OCI-LY1 (cell line): ENCODE measurements around the gene PIGZ.

Experiments used
- H2AFZ ChIP-seq: fragments of 200-600 bp; sonication (generic), shearing (Covaris generic); 2 replicates; pipeline ENCODE4 v1.6.0; 2014; ENCODE audit warnings: antibody characterized with exemption, mild to moderate bottlenecking, low read length
- H3F3A ChIP-seq: fragments of 200-600 bp; sonication (generic), shearing (Covaris generic); 2 replicates; pipeline ENCODE4 v1.6.0; 2014; ENCODE audit warnings: mild to moderate bottlenecking, antibody characterized with exemption, low read length, moderate library complexity; ENCODE audit not compliant: insufficient read depth
- H3K27ac ChIP-seq: fragments of 200-600 bp; sonication (generic); 2 replicates; pipeline ENCODE4 v1.5.1; 2014; ENCODE audit warnings: low read length, mixed run types, mild to moderate bottlenecking, low read depth; ENCODE audit not compliant: poor library complexity, severe bottlenecking
- H3K27me3 ChIP-seq: fragments of 200-600 bp; sonication (generic); 2 replicates; pipeline ENCODE4 v1.6.0; 2014; ENCODE audit warnings: antibody characterized with exemption, mild to moderate bottlenecking, low read length, moderate library complexity; ENCODE audit not compliant: insufficient read depth
- H3K36me3 ChIP-seq: fragments of 200-600 bp; sonication (generic); 2 replicates; pipeline ENCODE4 v1.6.1; 2014; ENCODE audit warnings: mild to moderate bottlenecking, antibody characterized with exemption, low read length, moderate library complexity, mixed read lengths; ENCODE audit not compliant: insufficient read depth
- H3K4me1 ChIP-seq: fragments of 200-600 bp; sonication (generic); 2 replicates; pipeline ENCODE4 v1.5.1; 2014; ENCODE audit warnings: mild to moderate bottlenecking, low read length, moderate library complexity; ENCODE audit not compliant: insufficient read depth, severe bottlenecking
- H3K4me2 ChIP-seq: fragments of 200-600 bp; sonication (generic), shearing (Covaris generic); 2 replicates; pipeline ENCODE4 v1.6.1; 2014; ENCODE audit warnings: low read length
- H3K4me3 ChIP-seq: fragments of 200-600 bp; sonication (generic); 2 replicates; pipeline ENCODE4 v1.5.1; 2014; ENCODE audit warnings: low read length, low read depth, mild to moderate bottlenecking, mixed read lengths; ENCODE audit not compliant: poor library complexity, severe bottlenecking
- H3K79me2 ChIP-seq: fragments of 200-600 bp; shearing (Covaris generic); 2 replicates; pipeline ENCODE4 v1.6.1; 2016; ENCODE audit warnings: mixed run types, low read length, mixed read lengths; ENCODE audit not compliant: insufficient read depth
- H3K9ac ChIP-seq: fragments of 200-600 bp; sonication (generic), shearing (Covaris generic); 2 replicates; pipeline ENCODE4 v1.6.1; 2014; ENCODE audit warnings: mild to moderate bottlenecking, low read length, mixed read lengths
- H3K9me2 ChIP-seq: fragments of 200-600 bp; sonication (generic), shearing (Covaris generic); 2 replicates; pipeline ENCODE4 v1.6.1; 2014; ENCODE audit warnings: low read depth, mild to moderate bottlenecking, low read length, mixed read lengths
- H3K9me3 ChIP-seq: fragments of 200-600 bp; shearing (Covaris generic); 2 replicates; pipeline ENCODE4 v1.6.1; 2014; ENCODE audit warnings: low read length, mixed read lengths
- H4K20me1 ChIP-seq: fragments of 200-600 bp; sonication (generic), shearing (Covaris generic); 2 replicates; pipeline ENCODE4 v1.6.0; 2016; ENCODE audit warnings: mild to moderate bottlenecking, low read length; ENCODE audit not compliant: insufficient read depth
- CTCF ChIP-seq: fragments of 200-600 bp; sonication (generic), shearing (Covaris generic); IDR thresholded peaks from 2 replicates; pipeline ENCODE4 v1.5.1; 2017; ENCODE audit warnings: mild to moderate bottlenecking, antibody characterized with exemption, low read length, moderate library complexity, mixed read lengths
- EZH2 ChIP-seq: fragments of 200-600 bp; sonication (generic), shearing (Covaris generic); IDR thresholded peaks from 2 replicates; pipeline ENCODE4 v1.8.0; 2017; ENCODE audit warnings: borderline replicate concordance, mixed run types, mild to moderate bottlenecking, antibody characterized with exemption, low read length, moderate library complexity, mixed read lengths

PIGZ gene

GRCh38 chr3:197014942-197015575, 46.4 kb upstream of the PIGZ start:
- Histone ChIP-seq H3K27me3 (peaks cover 34% of the 10 kb centered on the region), H4K20me1 (no peaks in the 10 kb centered on the region), H3F3A (no peaks in the 10 kb centered on the region), H3K4me2 (no peak overlapping the region), H3K27ac (no peak overlapping the region), H3K36me3 (no peaks in the 10 kb centered on the region), H3K9me2 (no peaks in the 10 kb centered on the region), H3K9ac (no peak overlapping the region), H3K9me3 (no peaks in the 10 kb centered on the region), H3K4me3 (no peak overlapping the region), H3K4me1 (no peaks in the 10 kb centered on the region), H2AFZ (no peak overlapping the region), H3K79me2 (no peaks in the 10 kb centered on the region)
- no peak for TF ChIP-seq CTCF
- TF ChIP-seq EZH2: no peak

- H3K9me3 ChIP-seq: no peaks in the 10 kb centered on the region
- no peak overlapping the region for H3K27ac ChIP-seq
- TF ChIP-seq EZH2: no peak
- TF ChIP-seq CTCF: no peak
- no peaks in the 10 kb centered on the region for H3K36me3 ChIP-seq
- no peak overlapping the region for H2AFZ ChIP-seq
- H3K79me2 ChIP-seq: no peaks in the 10 kb centered on the region
- peaks cover 38% of the 10 kb centered on the region for H3K27me3 ChIP-seq
- no peak overlapping the region for H3K4me3 ChIP-seq
- H3K4me1 ChIP-seq: no peaks in the 10 kb centered on the region
- H3K4me2 ChIP-seq: no peak overlapping the region
- no peaks in the 10 kb centered on the region for H3F3A ChIP-seq
- no peaks in the 10 kb centered on the region for H3K9me2 ChIP-seq
- H3K9ac ChIP-seq: no peak overlapping the region
- no peaks in the 10 kb centered on the region for H4K20me1 ChIP-seq
These were observed 45.4 kb upstream of the PIGZ start for GRCh38 chr3:197014024-197014423.

- H3K79me2 ChIP-seq: no peaks in the 10 kb centered on the region
- H3K9me3 ChIP-seq: no peaks in the 10 kb centered on the region
- H3K4me1 ChIP-seq: no peaks in the 10 kb centered on the region
- H2AFZ ChIP-seq: no peak overlapping the region
- H3K9me2 ChIP-seq: no peaks in the 10 kb centered on the region
- H3K9ac ChIP-seq: no peak overlapping the region
- H3K4me3 ChIP-seq: no peak overlapping the region
- no peak overlapping the region for H3K4me2 ChIP-seq
- H3F3A ChIP-seq: no peaks in the 10 kb centered on the region
- no peak for TF ChIP-seq CTCF
- no peak for TF ChIP-seq EZH2
- H3K27me3 ChIP-seq: peaks cover 44% of the 10 kb centered on the region
- H3K36me3 ChIP-seq: no peaks in the 10 kb centered on the region
- no peaks in the 10 kb centered on the region for H4K20me1 ChIP-seq
- no peak overlapping the region for H3K27ac ChIP-seq
These were observed 43.9 kb upstream of the PIGZ start for GRCh38 chr3:197012540-197012883.
